Activated CD4-positive, alpha-beta T cell treated with anti-CD3 and anti-CD28 coated beads, Interleukin-2, amount 50 U/mL, for 1 hour (primary cell): ENCODE data around the gene FBXL22.
"Not testable (repeated sequence)": the region's sequence is repeated elsewhere in the genome, so short reads cannot be mapped to it uniquely, and the experiment has no call there.

ENCODE experiments used
- DNase-seq: peaks from one replicate; pipeline ENCODE4 v3.0.0-alpha.2; 2020

The FBXL22 gene

DNA sequence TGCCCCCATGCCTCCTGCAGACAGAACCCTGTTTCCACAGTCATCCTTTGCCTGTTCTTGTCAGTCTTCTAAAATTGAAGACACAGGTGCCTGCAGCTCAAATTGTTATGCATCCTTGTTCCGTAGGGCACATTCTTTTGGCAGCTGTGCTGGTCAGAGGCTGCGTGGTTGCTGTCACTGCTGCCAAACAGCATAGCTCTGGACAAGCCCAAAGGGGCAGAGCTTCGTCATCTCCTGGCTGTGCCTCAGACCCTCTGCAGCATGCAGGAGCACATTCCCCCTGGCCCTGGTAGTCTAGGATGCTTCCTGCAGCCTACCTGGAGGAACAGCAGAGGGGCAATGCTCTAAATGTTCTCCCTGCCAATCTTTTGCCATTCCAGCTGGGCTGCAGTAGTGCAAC, 2.1 kb upstream of the FBXL22 start:
- no peak for DNase-seq

DNA sequence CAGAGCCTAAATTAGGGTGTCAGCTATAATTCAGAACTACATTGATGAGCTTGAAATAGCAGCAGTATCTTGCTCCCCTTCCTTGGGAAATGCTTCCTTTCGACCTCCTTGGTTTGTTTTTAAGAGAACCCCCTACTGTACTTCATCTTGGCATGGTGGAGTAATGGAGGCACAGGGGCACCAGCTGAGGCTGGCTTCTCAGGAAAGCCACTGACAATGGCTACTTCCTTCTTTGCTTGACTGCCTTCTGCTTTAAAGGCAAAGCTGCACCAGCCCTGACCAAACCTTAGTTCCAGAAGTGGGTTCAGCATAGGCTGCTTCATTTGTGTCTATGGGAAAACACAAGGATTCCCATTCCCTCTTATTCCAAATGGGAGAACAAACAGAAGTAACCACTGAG, 1.5 kb upstream of the FBXL22 start:
- no peak for DNase-seq

GRCh38 chr15:63596676-63597037, 530 bp upstream of the FBXL22 start:
- DNase-seq: no peak

DNA sequence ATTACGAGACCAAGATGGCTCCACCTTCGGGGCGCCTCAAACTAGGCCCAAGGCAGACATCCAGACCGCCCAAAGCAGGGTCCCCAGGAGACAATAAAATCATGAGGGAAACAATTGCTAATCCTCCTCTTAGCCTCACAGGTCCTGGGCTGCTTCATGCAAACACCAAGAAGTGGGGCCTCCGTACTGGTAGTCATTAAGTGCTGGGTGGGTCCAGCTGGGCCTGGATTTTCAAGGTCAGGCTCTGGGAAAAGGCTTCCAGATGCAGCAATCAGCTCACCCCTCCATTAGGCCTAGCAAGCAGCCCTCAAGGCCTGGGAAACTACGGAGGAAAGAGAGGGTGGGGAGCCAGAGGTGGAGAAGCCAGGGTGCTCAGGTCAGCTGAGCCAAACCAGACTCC, 634 bp downstream of the FBXL22 start:
- DNase-seq: no peak

DNA sequence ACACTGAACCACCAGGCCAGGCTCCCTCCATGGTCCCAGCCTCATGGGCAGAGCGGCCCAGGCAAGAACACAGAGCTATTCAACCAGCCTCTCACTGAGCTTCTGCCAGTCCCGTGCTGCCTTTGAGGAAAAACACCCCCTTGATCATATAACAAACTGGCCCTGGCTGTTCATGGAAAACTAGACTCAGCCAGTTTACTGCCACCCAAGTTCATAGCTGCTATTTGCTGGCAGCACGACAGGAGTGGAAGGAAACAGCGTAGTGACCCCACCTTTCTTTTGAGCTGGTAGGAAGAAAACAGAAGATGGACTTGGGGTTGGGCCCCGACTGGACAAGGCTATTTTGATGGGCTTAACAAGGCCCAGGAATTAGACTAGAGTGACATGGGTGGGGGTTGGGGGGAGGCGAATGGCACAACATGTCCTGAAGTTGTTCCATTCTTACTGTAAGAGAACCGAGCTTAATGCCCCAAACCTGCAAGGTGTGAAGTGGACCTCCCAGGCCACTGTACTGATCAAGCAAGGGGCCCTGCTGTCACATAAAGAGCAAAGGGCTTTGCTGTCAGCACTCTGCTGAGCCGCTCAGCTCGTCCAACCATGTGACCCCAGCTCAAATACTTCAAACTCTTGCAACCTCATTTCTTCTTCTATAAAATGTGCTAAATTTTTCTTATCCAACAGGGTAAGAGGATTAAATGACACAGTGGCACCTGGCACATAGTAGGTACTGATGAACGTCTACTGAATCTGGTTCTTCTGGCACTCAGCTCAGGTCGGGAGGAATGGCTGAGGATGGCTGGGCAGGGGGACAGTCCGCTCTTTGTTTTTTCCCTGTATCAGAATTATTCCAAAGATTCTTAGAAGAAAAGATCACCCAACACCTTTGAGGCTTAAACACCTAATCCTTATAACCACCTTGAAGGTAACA, 1.6 kb downstream of the FBXL22 start:
- DNase-seq: no peak

DNA sequence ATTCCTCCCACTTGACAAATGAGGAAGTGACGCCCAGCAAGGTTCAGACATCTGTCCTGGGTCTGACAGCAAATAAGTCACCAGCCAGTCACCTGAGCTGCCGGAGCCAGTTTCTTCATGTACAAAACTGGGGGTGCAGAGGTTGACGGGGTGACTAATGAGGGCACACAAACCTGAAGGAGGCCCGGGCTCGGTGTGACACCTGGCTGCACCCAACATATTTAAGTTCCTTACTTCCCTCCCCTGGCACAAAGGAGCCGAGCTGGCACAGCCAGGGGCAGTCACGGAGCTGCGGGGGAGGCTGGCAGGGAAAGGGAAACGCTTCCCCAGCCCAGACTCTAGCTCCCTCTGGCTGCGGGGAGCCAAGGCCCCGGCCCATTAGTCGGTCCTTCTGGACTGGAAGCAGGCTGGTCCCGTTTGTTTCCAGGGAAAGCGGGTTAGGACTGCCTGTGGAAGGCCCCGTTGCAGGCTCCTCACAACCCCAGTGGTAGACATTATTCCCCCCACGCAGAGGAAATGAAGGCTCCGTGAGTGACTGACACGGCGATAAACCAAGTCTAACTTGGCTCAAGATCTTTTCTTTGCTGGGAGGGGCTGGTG, 2.3 kb downstream of the FBXL22 start:
- peak; percentile 46 for DNase-seq

GRCh38 chr15:63600001-63600615, 2.9 kb downstream of the FBXL22 start:
- no peak for DNase-seq

GRCh38 chr15:63600616-63601025, 3.4 kb downstream of the FBXL22 start:
- DNase-seq: peak; percentile 87

GRCh38 chr15:63601026-63601703, 4.0 kb downstream of the FBXL22 start:
- peak; percentile 43 for DNase-seq

DNA sequence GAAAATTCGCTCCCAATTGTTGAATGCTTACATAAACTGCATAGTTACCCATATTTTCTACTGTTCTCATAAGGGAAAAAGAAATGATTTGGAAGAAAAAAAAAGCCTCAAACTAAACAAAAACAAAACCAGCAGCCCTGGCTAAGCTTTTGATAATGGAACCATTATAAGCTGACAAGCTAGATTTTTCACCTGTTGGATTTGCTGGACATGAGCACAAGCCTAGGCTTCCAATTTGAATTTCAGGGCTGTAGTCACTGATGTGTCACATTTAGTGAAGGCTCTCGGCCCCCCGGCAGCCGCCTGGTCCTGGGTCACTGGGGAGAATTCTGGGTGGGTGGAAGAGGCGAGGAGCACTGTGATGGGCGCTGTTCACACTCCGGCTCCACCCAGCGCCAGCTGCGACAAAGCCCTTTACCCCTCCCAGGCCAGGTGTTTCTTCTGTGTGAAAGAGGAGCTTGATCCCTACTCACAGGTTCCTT, 4.6 kb downstream of the FBXL22 start:
- no peak for DNase-seq

DNA sequence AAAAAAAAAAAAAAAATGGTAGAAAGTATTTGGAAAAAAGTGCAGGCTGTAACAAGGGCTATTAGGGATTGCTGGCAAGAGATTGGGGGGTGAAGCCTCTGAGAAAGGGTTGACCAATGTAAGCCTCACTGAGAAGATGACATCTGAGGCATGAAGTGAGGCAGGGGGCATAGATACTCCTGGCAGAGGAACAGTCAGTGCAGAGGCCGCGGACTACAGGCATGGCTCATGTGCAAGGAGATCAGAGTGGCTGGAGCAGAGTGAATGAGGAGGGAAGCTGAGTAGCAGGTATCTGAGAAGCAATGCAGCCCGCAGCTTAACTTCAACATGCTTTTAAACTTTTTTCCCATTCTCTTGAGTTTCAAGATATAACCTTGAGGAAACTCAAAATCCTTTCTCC, 5.4 kb downstream of the FBXL22 start:
- DNase-seq: no peak

DNA sequence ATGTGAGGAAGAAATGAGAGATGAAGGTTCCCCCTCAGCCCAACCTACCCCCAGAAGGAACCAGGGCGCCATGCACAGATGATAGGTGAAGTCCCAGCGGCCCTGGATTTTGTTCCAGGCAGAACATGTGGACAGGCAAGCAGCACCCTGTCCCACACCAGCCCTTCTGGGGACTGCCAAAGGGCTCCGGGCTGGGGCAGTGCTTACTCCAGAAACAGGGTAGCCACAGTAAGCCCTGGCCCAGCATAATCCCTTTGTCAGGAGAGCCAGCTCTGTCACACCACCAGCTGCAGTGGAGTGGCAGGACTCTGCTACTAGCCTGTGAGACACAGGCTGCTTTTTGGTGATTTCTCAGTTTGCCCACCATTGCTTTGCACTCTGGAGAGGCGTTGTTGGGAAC, 6.3 kb downstream of the FBXL22 start:
- DNase-seq: no peak

- no peak for DNase-seq
These were observed 7.1 kb downstream of the FBXL22 start for GRCh38 chr15:63604281-63604680.

DNA sequence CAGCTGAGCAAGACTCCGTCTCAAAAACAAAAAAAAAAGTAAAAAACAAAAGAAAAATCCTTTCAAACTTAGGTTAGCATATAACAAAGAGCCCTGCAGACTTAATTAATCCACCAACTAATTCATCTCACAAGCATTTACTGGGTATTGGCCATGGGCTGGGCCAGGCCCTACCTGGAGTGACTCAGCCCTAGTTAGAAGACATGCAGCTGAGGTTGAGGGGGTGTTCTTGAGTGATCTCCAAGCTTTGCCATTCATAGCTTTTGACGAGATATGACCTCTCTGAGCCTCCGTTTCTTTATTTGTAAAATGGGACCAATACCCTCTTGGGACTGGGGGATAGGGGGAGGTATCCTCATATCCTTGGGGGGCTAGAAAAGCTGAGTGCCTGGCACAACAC, 7.8 kb downstream of the FBXL22 start:
- no peak for DNase-seq

GRCh38 chr15:63605816-63606215, 8.6 kb downstream of the FBXL22 start:
- peak; percentile 50 for DNase-seq

- no peak for DNase-seq
These were observed 9.1 kb downstream of the FBXL22 start for GRCh38 chr15:63606308-63606707.

DNA sequence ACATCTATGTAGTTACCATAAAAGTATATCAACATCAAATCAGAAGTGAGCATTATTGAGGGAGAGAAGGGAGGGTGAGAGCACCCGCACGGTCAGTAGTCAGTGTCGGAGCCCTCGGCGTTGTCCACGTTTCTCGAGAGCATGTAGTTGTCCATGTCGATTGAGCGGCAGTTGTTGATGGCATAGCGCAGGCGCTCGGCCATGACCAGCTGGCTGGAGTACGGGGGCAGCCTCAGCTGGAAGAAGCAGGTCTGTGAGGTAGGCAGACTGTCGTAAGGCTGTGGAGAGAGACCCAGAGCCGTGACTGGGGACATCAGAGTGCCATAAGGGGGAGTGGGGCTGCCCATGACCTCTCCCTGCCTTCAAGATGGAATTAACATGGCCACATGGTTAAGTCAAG, 11.8 kb downstream of the FBXL22 start:
- no peak for DNase-seq

GRCh38 chr15:63609448-63609847, 12.3 kb downstream of the FBXL22 start:
- no peak for DNase-seq

DNA sequence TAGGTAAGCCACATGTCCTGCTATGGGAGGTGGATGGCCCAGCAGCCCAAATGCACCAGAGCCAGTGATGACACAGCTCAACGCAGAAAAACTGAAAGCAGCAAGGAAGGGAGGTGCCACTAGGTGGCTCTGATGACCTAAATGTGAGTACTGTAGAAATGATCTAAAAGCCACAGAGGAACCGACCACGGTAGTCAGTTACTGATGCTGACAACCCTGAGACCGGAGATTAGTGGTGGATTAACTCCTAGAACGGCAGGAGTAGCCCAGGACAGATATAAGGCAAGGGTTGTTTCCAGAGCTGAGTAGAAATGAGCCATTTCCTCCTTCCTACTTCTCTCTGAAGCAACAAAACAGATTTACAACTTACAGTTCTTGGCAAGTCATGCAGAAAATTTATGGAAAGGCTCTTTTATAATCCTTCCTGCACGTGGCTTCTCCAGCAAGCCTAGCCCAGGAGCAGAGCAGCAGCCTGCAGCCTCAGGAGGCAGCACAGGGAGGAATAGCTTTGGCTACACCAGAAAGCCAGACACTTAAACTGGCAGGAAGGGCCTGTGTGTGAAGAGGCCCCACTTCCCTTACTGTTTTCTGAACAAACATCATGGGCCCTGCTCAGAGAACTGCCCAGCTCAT, 13.1 kb downstream of the FBXL22 start:
- peak; percentile 72 for DNase-seq

- DNase-seq: no peak
These were observed 14.0 kb downstream of the FBXL22 start for GRCh38 chr15:63611177-63611576.

- DNase-seq: no peak
These were observed 15.1 kb downstream of the FBXL22 start for GRCh38 chr15:63612300-63612699.

- no peak for DNase-seq
These were observed 18.7 kb downstream of the FBXL22 start for GRCh38 chr15:63615935-63616334.

GRCh38 chr15:63617147-63617546, 20.0 kb downstream of the FBXL22 start:
- not testable (repeated sequence) for DNase-seq
